ENCODE measurements around the gene LYRM4. TPM values are rescaled to one million over a fixed set of nuclear protein-coding genes. Genes with fewer than 3 reads are reported as not detected.

LYRM4 gene
- total RNA-seq, 2 experiments from 2014 or later = 24.8 to 28.1 TPM

- no peaks in the 10 kb centered on the region for H3K36me3 ChIP-seq (ENCODE audit: insufficient read depth, low read length)
- CTCF ChIA-PET = interaction anchor here (0.6 kb wide), 1 partner anchor 470 kb away, joined by 3 read pairs; no protein-coding TSS in a partner anchor
- POLR2A ChIA-PET = no interaction called here
- H3K27me3 ChIP-seq (ENCODE audit: control insufficient read depth in 1 of 2, insufficient read depth in 2 of 2, low read length in 2 of 2) = no peaks in the 10 kb centered on the region
- H3K4me3 ChIP-seq (ENCODE audit: low read length) = no peak overlapping the region
- no peak overlapping the region for H3K27ac ChIP-seq (ENCODE audit: low read depth in 1 of 2, low read length in 2 of 2)
- intact Hi-C loops (cut with DNase I, micrococcal nuclease) = no loop called here
- Mint-ChIP-seq H3K27me3 (no peaks in the 10 kb centered on the region), H3K4me1 (ENCODE audit: low read depth) (no peaks in the 10 kb centered on the region), H3K4me3 (no peak overlapping the region), H3K9me3 (no peaks in the 10 kb centered on the region), H3K36me3 (ENCODE audit: low read depth) (no peaks in the 10 kb centered on the region), H3K27ac (no peak overlapping the region)
- DNase-seq = no peak
- H3K9me3 ChIP-seq (ENCODE audit: control insufficient read depth in 1 of 2, insufficient read depth in 1 of 2, low read length in 2 of 2) = no peaks in the 10 kb centered on the region
- no peaks in the 10 kb centered on the region for H3K4me1 ChIP-seq (ENCODE audit: insufficient read depth, low read length)
- no peak for ATAC-seq (ENCODE audit: poor library complexity)
- no peak for TF ChIP-seq CTCF (IDR thresholded peaks at IDR 0.05)
These were observed 102.6 kb downstream of the LYRM4 start for GRCh38 chr6:5158180-5158579.

GRCh38 chr6:5157621-5158138, 103.1 kb downstream of the LYRM4 start:
- Mint-ChIP-seq H3K4me1 (ENCODE audit: low read depth) (no peaks in the 10 kb centered on the region), H3K27ac (no peak overlapping the region), H3K9me3 (no peaks in the 10 kb centered on the region), H3K4me3 (no peak overlapping the region), H3K27me3 (no peaks in the 10 kb centered on the region), H3K36me3 (ENCODE audit: low read depth) (no peaks in the 10 kb centered on the region)
- H3K36me3 ChIP-seq (ENCODE audit: insufficient read depth, low read length) = no peaks in the 10 kb centered on the region
- H3K4me1 ChIP-seq (ENCODE audit: insufficient read depth, low read length) = no peaks in the 10 kb centered on the region
- POLR2A ChIA-PET = no interaction called here
- intact Hi-C loops (cut with DNase I, micrococcal nuclease) = no loop called here
- CTCF ChIA-PET = no interaction called here
- H3K9me3 ChIP-seq (ENCODE audit: control insufficient read depth in 1 of 2, insufficient read depth in 1 of 2, low read length in 2 of 2) = no peaks in the 10 kb centered on the region
- H3K27me3 ChIP-seq (ENCODE audit: control insufficient read depth in 1 of 2, insufficient read depth in 2 of 2, low read length in 2 of 2) = no peaks in the 10 kb centered on the region
- ATAC-seq (ENCODE audit: poor library complexity) = no peak
- H3K4me3 ChIP-seq (ENCODE audit: low read length) = no peak overlapping the region
- H3K27ac ChIP-seq (ENCODE audit: low read depth in 1 of 2, low read length in 2 of 2) = no peak overlapping the region
- DNase-seq = no peak
- TF ChIP-seq CTCF (IDR thresholded peaks at IDR 0.05) = no peak

- TF ChIP-seq CTCF (IDR thresholded peaks at IDR 0.05) = no peak
- no peaks in the 10 kb centered on the region for H3K36me3 Mint-ChIP-seq (ENCODE audit: low read depth)
- ATAC-seq (ENCODE audit: poor library complexity) (no peak), DNase-seq (no peak)
- no peaks in the 10 kb centered on the region for H3K9me3 ChIP-seq (ENCODE audit: control insufficient read depth in 1 of 2, insufficient read depth in 1 of 2, low read length in 2 of 2)
- no peak overlapping the region for H3K27ac Mint-ChIP-seq
- H3K27me3 Mint-ChIP-seq = no peaks in the 10 kb centered on the region
- ChIA-PET CTCF (no interaction called here), POLR2A (interaction anchor here (0.9 kb wide), 1 partner anchor 18 kb away, joined by 3 read pairs; no protein-coding TSS in a partner anchor)
- H3K36me3 ChIP-seq (ENCODE audit: insufficient read depth, low read length) = no peaks in the 10 kb centered on the region
- H3K4me3 ChIP-seq (ENCODE audit: low read length) = no peak overlapping the region
- no peak overlapping the region for H3K4me3 Mint-ChIP-seq
- no peaks in the 10 kb centered on the region for H3K4me1 ChIP-seq (ENCODE audit: insufficient read depth, low read length)
- H3K9me3 Mint-ChIP-seq = no peaks in the 10 kb centered on the region
- intact Hi-C loops (cut with DNase I, micrococcal nuclease) = no loop called here
- H3K4me1 Mint-ChIP-seq (ENCODE audit: low read depth) = no peaks in the 10 kb centered on the region
- H3K27ac ChIP-seq (ENCODE audit: low read depth in 1 of 2, low read length in 2 of 2) = no peak overlapping the region
- no peaks in the 10 kb centered on the region for H3K27me3 ChIP-seq (ENCODE audit: control insufficient read depth in 1 of 2, insufficient read depth in 2 of 2, low read length in 2 of 2)
These were observed 104.1 kb downstream of the LYRM4 start for GRCh38 chr6:5156627-5157026.

Measured in CD4-positive, alpha-beta T cell (primary cell).